ENCODE data around the gene TLL2.

TLL2 gene

GRCh38 chr10:96395931-96396877, 117.5 kb downstream of the TLL2 start:
- peak; percentile 88 for DNase-seq (ENCODE audit: low read depth, low spot score)

- DNase-seq (ENCODE audit: low read depth, low spot score), result no peak
Observed at GRCh38 chr10:96390460-96390864, 123.3 kb downstream of the TLL2 start.

- DNase-seq (ENCODE audit: low read depth, low spot score), result no peak
Observed at GRCh38 chr10:96389785-96390184, 123.9 kb downstream of the TLL2 start.

GRCh38 chr10:96387601-96388000, 126.1 kb downstream of the TLL2 start:
- DNase-seq (ENCODE audit: low read depth, low spot score), result no peak

GRCh38 chr10:96387161-96387560, 126.6 kb downstream of the TLL2 start:
- DNase-seq (ENCODE audit: low read depth, low spot score), result no peak

GRCh38 chr10:96384506-96384905, 129.2 kb downstream of the TLL2 start:
- DNase-seq (ENCODE audit: low read depth, low spot score), result peak; percentile 10

- no peak for DNase-seq (ENCODE audit: low read depth, low spot score)
Observed at GRCh38 chr10:96380821-96381220, 132.9 kb downstream of the TLL2 start.

- no peak for DNase-seq (ENCODE audit: low read depth, low spot score)
Observed at GRCh38 chr10:96379758-96380157, 134.0 kb downstream of the TLL2 start.

- DNase-seq (ENCODE audit: low read depth, low spot score), result peak; percentile 19
Observed at GRCh38 chr10:96378741-96379140, 135.0 kb downstream of the TLL2 start.

GRCh38 chr10:96377816-96378294, 135.9 kb downstream of the TLL2 start:
- peak; percentile 50 for DNase-seq (ENCODE audit: low read depth, low spot score)

- no peak for DNase-seq (ENCODE audit: low read depth, low spot score)
Observed at GRCh38 chr10:96376483-96376882, 137.2 kb downstream of the TLL2 start.

GRCh38 chr10:96374985-96375830, 138.5 kb downstream of the TLL2 start:
- DNase-seq (ENCODE audit: low read depth, low spot score), result peak; percentile 97

- peak; percentile 21 for DNase-seq (ENCODE audit: low read depth, low spot score)
Observed at GRCh38 chr10:96374639-96374984, 139.1 kb downstream of the TLL2 start.

GRCh38 chr10:96374004-96374403, 139.7 kb downstream of the TLL2 start:
- no peak for DNase-seq (ENCODE audit: low read depth, low spot score)

GRCh38 chr10:96371356-96371755, 142.4 kb downstream of the TLL2 start:
- DNase-seq (ENCODE audit: low read depth, low spot score), result peak; percentile 23

- peak; percentile 90 for DNase-seq (ENCODE audit: low read depth, low spot score)
Observed at GRCh38 chr10:96370584-96371157, 143.1 kb downstream of the TLL2 start.

GRCh38 chr10:96369890-96370583, 143.7 kb downstream of the TLL2 start:
- DNase-seq (ENCODE audit: low read depth, low spot score), result peak; percentile 77

- no peak for DNase-seq (ENCODE audit: low read depth, low spot score)
Observed at GRCh38 chr10:96368971-96369370, 144.8 kb downstream of the TLL2 start.

GRCh38 chr10:96367470-96367869, 146.3 kb downstream of the TLL2 start:
- DNase-seq (ENCODE audit: low read depth, low spot score), result no peak

- no peak for DNase-seq (ENCODE audit: low read depth, low spot score)
Observed at GRCh38 chr10:96366508-96366907, 147.2 kb downstream of the TLL2 start.

- DNase-seq (ENCODE audit: low read depth, low spot score), result no peak
Observed at GRCh38 chr10:96365571-96365970, 148.2 kb downstream of the TLL2 start.

Data from ELF-1 (cell line).